GOT3 (cell line): ENCODE data around the gene STX8.

Source experiments
- DNase-seq: peaks from one replicate; lab custom pipeline; 2025; ENCODE audit warnings: mixed read lengths; lab: John Stamatoyannopoulos, UW

Gene STX8

GRCh38 chr17:9239793-9240658 is 335.6 kb downstream of the STX8 start:
- no peak for DNase-seq

- no peak for DNase-seq
Observed at GRCh38 chr17:9239246-9239792, 336.3 kb downstream of the STX8 start.

- no peak for DNase-seq
Observed at GRCh38 chr17:9238340-9239245, 337.0 kb downstream of the STX8 start.

- no peak for DNase-seq
Observed at GRCh38 chr17:9237661-9238301, 337.8 kb downstream of the STX8 start.

- no peak for DNase-seq
Observed at GRCh38 chr17:9237053-9237410, 338.6 kb downstream of the STX8 start.

GRCh38 chr17:9236286-9237052 is 339.2 kb downstream of the STX8 start:
- no peak for DNase-seq

- no peak for DNase-seq
Observed at GRCh38 chr17:9235346-9235745, 340.3 kb downstream of the STX8 start.

GRCh38 chr17:9234389-9234945 is 341.2 kb downstream of the STX8 start:
- DNase-seq: no peak

GRCh38 chr17:9233761-9234160 is 341.9 kb downstream of the STX8 start:
- DNase-seq: no peak

GRCh38 chr17:9233271-9233599 is 342.4 kb downstream of the STX8 start:
- DNase-seq: no peak

- DNase-seq: no peak
Observed at GRCh38 chr17:9232591-9233270, 342.9 kb downstream of the STX8 start.

- no peak for DNase-seq
Observed at GRCh38 chr17:9232155-9232475, 343.5 kb downstream of the STX8 start.

GRCh38 chr17:9231449-9232154 is 344.0 kb downstream of the STX8 start:
- DNase-seq: no peak

GRCh38 chr17:9230861-9231260 is 344.8 kb downstream of the STX8 start:
- no peak for DNase-seq

- no peak for DNase-seq
Observed at GRCh38 chr17:9230346-9230745, 345.3 kb downstream of the STX8 start.

- no peak for DNase-seq
Observed at GRCh38 chr17:9229826-9230201, 345.8 kb downstream of the STX8 start.

GRCh38 chr17:9229160-9229825 is 346.3 kb downstream of the STX8 start:
- no peak for DNase-seq

- no peak for DNase-seq
Observed at GRCh38 chr17:9228408-9229159, 347.0 kb downstream of the STX8 start.

- no peak for DNase-seq
Observed at GRCh38 chr17:9227819-9228407, 347.7 kb downstream of the STX8 start.
